LoVo (cell line): ENCODE data around the gene ECE1.
"Not testable (repeated sequence)": the region's sequence is repeated elsewhere in the genome, so short reads cannot be mapped to it uniquely, and the experiment has no call there.

Experiments
- DNase-seq: peaks from one replicate; pipeline ENCODE4 v3.0.0-alpha.2; 2016; ENCODE audit warnings: low spot score

ECE1 gene

GRCh38 chr1:21220815-21221214 lies 69.4 kb downstream of the ECE1 start:
- DNase-seq: no peak

DNA sequence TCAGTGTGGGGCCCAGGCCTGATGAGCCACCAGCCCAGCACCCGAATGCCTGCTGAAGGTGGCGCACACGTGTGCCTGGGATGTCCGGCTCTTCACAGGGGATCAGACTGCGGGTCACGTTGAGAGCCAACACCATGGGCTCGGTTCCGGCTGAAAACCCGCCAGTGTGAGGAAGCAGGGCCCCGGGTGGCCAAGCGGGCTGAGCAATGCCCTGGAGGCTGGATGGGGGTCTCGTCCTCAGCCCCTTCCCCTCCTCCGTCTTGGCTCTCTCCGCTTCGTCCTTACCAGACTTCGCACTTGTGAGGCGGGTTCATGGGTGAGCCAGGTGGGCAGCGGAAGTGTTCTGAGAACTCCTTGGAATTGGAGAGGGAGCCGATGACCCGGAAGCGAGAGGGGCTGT lies 70.6 kb downstream of the ECE1 start:
- DNase-seq: no peak

DNA sequence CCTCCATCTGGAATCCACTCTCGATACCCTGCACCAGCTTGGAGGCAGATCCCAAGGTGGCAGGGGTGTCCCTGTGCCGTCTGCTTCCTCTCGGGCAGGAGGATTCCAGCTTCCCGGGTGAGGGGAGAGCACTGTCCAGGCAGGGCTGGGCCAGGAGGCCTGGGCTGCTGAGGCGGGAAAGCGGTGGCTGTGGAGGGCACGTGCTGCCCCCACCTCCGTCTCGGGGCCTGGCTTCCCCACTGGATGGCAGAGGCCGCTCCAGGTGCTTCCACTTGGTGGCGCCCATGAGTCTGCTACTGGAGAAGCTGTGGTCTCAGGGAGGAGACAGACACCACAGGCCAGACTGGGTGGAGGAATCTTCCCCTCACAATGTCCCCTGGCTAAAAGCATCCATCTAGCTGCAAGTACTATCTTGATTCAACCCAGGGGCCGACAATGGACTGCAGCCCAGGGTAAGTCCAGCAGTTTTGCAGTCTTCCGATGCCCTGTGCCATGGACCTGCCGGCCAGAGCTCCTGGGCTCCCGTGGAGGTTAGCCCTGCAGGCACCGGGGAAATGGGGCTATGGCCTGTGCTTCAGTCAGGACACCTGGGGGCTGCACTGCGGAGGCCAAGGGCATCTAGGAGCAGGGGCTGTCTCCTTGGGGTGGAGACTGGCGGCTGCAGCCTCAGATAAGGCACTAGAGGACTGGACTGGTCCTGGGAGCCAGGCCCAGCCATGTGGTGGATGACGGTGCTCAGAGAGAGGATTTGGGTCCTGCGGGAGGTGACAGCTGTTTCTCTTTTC lies 72.3 kb downstream of the ECE1 start:
- no peak for DNase-seq

DNA sequence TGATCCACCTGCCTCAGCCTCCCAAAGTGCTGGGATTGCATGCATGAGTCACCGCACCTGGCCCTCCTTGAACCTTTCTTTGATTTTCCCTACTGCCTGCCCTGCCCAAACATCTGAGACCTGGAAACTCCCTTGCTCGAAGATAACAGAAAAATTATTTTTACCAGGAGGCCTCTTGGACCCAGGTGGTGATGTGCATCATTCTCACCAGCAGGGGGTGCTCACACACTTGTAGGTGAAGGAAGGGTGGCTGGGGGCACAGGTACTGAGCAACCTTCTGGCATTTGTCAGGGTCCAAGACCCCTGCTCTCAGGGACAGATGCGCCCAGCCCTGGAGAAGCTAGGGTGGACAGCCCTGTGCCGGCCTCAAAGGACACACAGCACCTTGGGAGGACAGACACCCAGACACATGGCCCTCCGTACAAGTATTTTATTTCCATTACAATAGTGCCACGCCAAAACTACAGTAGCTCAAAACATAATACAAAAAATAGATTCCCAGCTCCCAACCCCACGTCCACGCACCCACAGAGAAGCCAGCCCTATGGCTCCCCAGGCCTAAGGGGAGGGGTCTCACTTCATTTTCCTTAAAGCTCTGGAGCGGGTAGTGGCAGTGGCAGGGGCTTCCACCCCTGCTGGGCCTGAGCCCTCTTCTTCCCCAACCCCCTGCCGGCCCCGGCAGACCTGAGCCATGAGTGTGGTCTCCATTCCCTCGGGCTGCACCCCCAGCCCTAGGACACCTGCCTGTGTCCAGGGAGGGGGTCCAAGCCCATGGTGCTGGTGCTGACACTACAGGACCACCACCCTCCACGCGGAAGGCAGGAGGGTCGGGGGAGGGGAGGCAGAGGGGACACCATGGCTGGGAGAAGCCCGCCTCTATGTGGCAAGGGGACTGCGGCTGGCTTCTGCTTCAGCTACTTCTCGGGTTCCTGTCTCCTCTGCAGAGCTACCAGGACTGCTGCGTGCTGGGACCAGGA lies 73.1 kb downstream of the ECE1 start:
- DNase-seq: peak; percentile 28

DNA sequence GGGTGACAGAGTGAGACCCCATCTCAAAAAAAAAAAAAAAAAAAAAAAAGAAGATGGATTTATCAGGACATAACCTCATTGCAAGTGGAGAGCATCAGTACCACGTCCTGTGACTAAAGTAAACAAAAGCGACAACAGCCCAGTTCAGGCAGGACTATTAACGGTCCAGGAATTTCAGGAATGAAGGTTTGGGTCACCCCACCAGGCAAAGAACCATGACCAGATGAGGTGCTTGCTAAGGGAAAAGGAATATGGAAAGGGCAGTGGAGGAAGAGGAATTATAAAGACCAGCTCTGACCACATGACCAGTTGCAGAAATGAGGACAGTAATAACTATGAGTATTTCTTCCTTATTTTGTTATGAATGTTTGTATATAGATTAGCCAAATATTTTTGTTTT lies 78.1 kb downstream of the ECE1 start:
- no peak for DNase-seq

- DNase-seq: not testable (repeated sequence)
These were observed 82.0 kb downstream of the ECE1 start for GRCh38 chr1:21208137-21208700.

DNA sequence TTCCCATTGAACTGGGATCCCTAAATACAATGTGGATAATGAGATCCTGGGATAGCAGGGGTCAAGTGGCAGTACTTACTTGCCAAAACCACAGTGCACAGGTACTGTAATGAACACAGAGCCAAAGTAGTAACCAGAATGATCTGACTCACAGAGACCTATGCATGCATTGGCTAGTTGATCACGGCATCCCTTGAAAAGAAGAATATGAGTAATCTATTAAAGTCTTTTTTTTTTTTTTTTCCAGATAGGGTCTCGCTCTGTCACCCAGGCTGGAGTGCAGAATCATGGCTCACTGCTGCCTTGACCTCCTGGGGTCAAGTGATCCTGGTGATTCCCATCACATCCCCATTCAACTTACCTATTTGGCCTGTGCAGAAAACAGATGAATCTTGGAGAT lies 84.1 kb downstream of the ECE1 start:
- no peak for DNase-seq

DNA sequence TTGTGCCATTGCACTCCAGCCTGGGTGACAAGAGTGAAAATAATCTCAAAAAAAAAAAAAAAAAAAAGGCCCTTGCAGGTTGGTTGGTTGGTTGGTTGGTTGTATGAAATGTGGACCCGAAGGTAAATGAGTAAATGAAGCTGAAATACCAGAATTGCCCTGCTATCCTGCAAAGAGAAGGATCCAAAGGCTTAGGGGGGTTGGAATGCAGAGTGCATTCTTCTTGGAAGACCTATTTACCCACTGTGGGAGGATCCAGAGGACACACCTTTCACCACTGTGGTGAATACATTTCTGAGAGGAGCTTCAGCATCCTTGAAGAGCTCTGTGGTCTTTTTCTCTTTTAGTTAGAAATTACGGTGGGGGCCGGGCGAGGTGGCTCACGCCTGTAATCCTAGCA lies 84.8 kb downstream of the ECE1 start:
- no peak for DNase-seq

GRCh38 chr1:21201650-21202049 lies 88.6 kb downstream of the ECE1 start:
- DNase-seq: no peak

DNA sequence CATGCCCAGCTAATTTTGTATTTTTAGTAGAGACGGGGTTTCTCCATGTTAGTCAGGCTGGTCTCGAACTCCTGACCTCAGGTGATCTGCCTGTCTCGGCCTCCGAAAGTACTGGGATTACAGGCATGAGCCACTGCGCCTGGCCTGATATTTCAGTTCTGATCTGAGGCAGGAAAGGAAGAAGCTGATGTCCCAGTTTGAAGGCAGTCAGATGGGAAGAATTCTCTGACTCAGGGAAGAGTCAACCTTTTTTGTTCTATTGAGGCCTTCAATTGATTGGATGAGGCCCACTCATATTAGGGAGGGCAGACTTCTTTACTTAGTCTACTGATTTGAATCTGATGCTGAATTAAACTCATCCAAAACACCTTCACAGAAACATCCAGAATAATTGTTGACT lies 89.0 kb downstream of the ECE1 start:
- DNase-seq: not testable (repeated sequence)

- no peak for DNase-seq
These were observed 89.5 kb downstream of the ECE1 start for GRCh38 chr1:21200767-21201166.

GRCh38 chr1:21198929-21199328 lies 91.3 kb downstream of the ECE1 start:
- DNase-seq: no peak

DNA sequence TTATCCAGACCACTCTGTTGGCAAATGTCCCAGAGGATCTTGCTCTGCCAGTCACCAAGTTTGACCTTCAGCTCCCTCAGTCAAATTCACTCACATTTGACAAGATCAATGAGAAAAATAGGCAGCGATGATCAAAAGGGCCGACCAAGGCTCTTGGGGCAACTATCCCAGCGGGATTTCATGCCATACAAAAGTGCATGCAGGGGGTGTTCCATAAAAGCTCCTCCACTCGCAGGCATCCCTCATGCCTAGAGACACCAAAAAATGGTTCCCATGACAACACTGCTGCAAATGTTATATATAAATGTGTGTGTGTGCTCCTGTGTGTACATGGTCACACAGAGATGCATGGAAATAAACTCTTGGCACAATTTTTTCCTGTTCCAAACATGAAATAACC lies 97.4 kb downstream of the ECE1 start:
- DNase-seq: no peak

DNA sequence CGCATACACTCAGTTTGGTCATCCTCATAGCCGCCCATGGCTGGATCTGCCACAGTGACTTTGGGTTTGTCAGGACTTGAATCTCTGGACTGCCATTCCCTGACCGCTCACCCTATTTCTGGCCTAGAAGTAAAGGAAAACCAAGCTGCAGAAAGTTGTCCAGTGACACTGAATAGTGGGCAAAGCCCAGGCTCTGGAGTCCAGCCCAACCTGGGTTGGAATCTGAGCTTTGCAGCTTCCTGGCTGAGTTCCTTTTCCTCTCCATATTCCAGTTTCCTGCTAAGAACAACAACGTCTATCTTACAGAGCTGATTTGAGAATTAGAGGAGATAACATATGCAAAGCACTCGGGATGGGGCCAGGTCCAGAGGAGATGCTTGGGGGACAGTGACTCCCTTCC lies 98.0 kb downstream of the ECE1 start:
- no peak for DNase-seq

DNA sequence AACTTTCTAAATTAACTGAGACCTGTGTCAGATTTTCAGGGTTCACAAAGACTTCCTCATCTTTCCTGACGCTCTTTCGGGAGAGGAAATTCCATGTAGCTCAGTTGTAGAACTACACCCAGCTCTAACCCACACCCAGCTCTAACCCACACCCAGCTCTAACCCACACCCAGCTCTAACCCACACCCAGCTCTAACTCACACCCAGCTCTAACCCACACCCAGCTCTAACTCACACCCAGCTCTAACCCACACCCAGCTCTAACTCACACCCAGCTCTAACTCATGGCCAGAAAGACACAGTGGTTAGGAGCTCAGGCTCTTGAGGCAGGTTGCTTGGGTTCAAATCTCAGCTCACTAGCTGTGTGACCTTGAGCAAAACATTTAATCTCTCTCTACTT lies 99.5 kb downstream of the ECE1 start:
- DNase-seq: peak; percentile 22

GRCh38 chr1:21189906-21190500 lies 100.3 kb downstream of the ECE1 start:
- DNase-seq: no peak

DNA sequence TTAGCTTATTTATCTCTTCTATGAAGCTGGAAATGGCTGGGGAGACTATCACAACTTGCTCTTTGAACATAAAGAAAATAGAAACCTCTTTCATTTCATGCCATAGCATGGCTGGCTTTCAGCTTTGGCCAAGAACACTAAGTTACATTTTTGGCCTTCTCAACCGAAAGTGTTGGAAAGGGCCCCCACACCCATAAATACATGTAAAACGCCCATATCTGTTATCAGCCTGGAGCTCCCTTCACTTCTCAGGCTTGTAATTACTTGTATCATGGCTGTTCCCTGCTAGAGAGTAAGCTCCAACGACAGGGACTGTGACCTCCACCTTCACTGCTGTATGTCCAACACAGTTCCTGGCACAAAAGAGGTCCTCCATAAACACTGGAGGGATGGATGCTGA lies 100.8 kb downstream of the ECE1 start:
- no peak for DNase-seq

DNA sequence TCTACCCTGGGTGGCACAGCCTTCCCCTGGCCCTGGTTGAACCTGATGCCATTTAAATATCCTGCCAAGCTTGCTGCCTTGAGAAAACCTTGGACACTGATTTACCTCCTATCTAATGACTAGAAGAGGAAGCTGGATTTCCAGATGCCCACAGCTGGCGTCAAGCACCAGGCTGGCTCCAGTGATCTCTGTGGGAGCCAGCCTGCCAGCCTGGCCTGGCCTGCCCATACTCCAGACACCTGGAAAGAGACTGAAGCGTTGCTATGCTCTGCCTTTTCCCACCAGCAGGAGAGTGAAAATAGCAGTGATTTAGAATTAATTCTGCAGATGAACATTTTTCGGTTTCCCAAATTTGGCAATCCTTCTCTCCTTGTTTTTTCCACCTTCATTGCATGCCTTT lies 102.0 kb downstream of the ECE1 start:
- no peak for DNase-seq

GRCh38 chr1:21185221-21185731 lies 105.0 kb downstream of the ECE1 start:
- DNase-seq: no peak

DNA sequence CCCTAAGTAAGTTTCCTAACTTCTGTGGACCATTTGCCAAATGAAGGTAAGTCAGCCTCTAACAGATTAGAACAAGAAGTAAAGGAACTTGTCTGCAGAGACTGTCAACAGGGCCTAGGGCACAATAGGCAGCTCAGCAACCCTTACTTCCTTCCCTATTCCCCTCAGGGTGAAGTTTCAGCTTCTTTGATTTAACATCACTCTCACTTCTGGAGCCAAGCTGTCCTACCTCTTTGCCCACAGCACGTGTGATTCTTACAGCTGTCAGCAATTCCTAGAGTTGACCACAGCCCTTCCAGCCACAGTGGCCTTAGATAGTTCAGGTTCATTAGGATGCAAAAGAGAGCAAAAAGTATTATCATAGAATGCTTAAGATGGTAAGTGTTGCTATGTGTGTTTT lies 106.0 kb downstream of the ECE1 start:
- no peak for DNase-seq

DNA sequence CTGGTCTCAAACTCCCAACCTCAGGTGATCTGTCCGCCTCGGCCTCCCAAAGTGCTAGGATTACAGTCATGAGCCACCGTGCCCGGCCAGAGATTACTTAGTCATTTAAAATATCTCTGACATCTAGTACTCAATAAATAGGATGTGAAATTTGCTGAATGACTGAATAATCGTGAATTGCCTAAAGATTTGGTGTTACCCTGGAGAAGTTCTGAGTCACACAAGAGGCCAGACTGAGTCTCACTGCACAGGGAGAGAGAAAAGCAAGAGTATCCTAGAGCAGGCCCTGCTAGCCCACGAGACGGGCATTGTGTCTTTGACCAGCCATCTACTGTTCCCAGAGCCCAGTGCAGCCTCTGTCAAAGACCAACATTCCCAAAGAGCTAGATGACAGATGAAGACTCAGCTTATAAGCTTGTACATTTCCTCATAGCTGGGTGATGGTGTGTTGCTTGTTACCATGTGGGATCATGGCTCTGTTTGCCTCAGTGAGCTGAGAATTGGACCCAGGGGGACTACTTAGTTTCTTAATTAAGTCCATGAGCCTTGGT lies 108.0 kb downstream of the ECE1 start:
- no peak for DNase-seq

GRCh38 chr1:21178271-21178670 lies 112.0 kb downstream of the ECE1 start:
- DNase-seq: not testable (repeated sequence)
